GM21825 (cell line): ENCODE measurements around the gene CIB2.
"Not testable (repeated sequence)": the region's sequence is repeated elsewhere in the genome, so short reads cannot be mapped to it uniquely, and the experiment has no call there.

Source experiments
- ATAC-seq: cut with Tn5 transposase; IDR thresholded peaks from one replicate; pipeline ENCODE4 v1.9.1; 2021; ENCODE audit warnings: mild to moderate bottlenecking, moderate library complexity; ENCODE audit not compliant: unreplicated experiment

The CIB2 gene

GRCh38 chr15:78131295-78132061, at the start of gene CIB2:
Gene CIB2, minus strand, starts transcription at chr15:78131445. Its CDS starts 230 bp downstream, at chr15:78131215.
- peak; percentile 79 for ATAC-seq

- ATAC-seq = no peak
Observed at GRCh38 chr15:78179906-78180305, 48.7 kb upstream of the CIB2 start.

DNA sequence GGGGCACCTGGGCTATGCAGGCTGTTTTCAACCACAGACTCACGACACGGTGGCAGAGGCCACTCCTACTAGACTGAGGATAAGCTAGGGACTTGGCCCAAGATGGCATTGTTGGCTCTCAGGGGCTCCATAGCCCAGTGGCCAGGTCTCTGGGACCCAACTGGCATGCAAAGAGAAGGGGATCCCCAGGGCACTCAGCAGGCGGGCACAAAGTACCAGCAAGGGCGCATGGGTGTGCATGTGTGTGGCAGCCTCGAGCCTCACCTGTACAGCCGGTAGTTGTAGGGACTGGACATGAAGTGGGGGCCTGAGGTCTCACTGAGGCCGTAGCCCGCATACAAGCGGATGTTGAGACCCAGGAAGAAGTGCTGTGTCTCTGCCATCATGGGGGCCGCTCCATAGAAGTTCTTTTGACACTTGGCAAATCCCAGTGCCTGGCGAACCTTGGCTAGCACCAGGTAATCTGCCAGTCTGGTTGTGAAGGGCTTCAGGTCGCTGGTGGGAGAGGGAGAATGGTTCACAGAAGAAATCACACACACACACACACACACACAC, 48.1 kb upstream of the CIB2 start:
- ATAC-seq = no peak

DNA sequence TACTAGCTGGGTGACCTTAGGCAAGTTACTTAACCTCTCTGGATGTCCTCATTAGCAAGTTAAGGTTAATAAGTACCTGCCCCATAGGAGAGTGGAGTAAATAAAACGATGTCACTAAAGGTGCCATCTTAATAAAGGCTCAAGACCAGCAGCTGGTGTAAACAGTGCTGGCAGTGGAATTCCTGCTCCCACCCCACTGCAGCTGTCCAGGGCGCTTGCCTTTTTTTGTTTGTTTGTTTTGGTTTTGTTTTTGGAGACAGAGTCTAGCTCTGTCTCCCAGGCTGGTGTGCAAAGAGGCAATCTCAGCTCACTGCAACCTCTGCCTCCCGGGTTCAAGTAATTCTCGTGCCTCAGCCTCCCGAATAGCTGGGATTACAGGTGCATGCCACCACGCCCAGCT, 46.8 kb upstream of the CIB2 start:
- ATAC-seq = no peak

DNA sequence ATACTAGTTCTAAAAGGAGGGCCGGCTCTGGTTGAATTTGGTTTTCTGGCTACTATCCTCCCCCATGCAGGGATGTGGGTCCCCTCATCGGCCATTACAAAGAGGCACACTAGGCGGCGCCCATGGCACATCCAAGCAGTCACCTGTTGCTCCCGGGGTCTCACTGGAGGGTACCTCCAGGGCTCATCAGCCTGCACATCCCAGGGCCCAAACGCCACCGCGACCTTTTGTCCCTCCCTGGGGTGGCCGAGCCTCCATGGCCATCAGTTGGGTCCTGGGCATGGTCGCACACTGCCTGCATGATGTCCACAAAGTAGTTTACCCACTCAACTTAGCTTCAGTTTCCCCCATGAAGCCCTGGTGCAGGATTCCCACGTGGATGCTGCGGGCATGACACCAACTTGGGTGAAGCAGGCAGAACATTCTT, 46.2 kb upstream of the CIB2 start:
- no peak for ATAC-seq

DNA sequence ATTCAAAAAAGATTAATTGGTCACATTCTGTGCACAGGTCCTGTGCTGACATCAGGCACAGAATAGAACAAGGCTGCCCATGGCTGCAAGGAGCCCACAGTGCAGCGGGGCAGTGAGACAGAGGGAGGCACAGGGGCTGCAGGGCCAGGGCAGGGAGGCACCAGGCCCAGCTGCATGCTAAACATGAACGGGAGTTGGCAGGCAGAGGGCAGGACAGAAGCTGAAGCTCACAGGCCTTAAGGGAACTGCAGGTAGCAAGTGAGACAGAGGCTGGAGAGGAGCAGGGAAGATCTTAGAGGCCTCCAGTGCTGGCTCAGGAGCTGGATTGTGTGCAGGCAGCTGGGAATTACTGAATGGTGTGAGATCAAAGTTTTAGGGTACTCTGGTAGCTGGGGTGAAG, 44.1 kb upstream of the CIB2 start:
- ATAC-seq = no peak

DNA sequence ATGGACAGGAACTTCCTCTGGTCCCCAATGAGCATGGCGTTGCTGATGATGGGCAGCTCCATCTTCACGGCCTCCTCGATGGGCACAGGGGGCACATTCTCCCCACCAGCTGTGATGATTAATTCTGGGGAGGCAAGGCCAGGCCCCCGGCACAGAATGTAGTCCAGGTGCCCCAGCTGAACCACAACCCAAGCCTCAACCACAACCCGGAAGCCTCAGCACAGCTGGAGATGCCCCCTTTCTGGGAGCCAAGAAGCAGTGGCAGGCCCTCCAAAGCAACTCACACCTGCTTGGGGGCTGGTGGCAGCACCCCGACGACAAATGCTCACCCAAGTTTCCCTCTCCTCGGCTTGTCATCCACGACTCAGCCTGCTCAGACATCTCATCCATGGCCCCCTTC, 43.2 kb upstream of the CIB2 start:
- ATAC-seq = no peak

DNA sequence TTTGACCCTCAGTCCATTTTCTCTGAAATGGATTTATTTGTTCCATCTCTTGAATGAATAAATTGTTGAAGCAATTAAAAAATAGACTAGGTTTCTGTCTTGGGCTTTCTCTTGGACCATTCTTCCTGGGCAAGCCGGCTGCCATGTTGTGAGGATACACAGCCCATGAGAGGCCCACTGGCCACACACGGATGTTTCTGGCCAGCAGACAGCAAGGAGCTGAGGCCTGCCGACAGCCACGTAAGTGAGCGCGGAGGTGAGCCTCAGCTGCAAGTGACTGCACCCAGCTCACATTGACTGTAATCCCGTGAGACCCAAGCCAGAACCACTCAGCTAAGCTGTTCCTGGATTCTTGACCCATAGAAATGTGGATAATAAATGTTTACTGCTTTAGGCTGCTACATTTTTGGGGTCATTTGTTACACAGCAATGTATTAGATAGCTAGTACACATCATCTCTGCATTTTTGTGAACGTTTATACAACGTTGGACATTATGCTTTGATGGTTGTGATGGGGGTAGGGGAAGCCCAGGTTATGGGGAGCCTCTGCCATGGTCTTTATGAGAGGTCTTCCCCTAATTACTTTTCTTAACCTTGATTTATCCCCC, 40.7 kb upstream of the CIB2 start:
- ATAC-seq = no peak

- ATAC-seq = peak; percentile 73
Observed at GRCh38 chr15:78170848-78171773, 39.9 kb upstream of the CIB2 start.

GRCh38 chr15:78168608-78169007, 37.4 kb upstream of the CIB2 start:
- no peak for ATAC-seq

- peak; percentile 66 for ATAC-seq
Observed at GRCh38 chr15:78167227-78167888, 36.1 kb upstream of the CIB2 start.

DNA sequence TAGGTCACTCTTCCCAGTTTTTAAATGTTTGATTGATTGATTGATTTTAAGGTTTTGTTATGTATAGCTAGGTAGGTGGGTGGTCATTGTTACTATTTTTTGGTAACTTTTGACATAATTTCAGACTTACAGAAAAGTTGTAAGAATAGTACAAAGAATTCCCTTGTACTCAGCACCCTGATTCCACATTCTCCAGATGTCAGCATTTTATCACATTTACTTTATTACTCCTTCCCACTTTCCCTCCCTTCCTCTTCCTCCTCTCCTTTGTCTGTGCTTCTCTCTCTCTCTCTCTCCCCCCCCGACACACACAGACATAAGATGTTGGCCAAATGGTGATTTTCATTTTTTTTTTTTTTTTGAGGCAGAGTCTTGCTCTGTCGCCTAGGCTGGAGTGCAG, 32.8 kb upstream of the CIB2 start:
- no peak for ATAC-seq

GRCh38 chr15:78162038-78162437, 30.8 kb upstream of the CIB2 start:
- no peak for ATAC-seq

GRCh38 chr15:78159395-78159794, 28.1 kb upstream of the CIB2 start:
- ATAC-seq = no peak

DNA sequence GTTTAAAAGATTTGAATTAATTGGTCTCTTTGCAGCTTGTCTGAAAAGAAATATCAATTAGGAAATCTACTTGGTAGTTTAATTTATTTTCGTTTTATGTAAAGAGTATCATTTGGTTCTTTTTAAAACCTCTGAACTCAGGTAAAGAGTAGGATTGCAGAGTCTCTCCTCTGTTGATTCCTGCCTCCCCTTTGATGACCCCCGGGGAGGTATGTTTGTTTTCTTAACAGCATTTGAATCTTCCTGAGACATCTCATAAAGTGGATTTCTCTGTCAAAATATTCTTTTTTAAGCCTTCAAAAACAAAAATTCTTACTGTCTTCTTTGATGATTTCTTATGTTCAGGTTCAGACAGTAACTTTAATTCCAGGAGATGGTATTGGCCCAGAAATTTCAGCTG, 26.0 kb upstream of the CIB2 start:
- no peak for ATAC-seq

DNA sequence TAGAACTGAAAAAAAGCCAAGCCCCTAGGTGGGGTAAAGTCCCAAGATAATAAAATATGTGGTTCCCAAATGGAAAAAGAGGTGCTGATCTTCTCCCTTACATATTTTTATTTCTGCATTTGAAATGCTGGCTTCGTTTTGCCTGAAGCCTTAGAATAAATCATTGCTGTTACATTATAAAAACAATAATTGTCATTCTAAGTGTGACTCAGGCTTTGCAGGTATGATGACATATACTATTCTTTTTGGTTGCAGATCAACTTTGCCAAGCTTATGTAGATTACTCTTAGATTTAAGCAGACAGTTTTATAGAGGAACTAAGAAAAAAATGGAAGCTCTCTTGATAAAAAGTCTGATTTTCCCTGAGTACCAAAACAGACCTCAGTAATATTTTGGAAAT, 25.4 kb upstream of the CIB2 start:
- no peak for ATAC-seq

DNA sequence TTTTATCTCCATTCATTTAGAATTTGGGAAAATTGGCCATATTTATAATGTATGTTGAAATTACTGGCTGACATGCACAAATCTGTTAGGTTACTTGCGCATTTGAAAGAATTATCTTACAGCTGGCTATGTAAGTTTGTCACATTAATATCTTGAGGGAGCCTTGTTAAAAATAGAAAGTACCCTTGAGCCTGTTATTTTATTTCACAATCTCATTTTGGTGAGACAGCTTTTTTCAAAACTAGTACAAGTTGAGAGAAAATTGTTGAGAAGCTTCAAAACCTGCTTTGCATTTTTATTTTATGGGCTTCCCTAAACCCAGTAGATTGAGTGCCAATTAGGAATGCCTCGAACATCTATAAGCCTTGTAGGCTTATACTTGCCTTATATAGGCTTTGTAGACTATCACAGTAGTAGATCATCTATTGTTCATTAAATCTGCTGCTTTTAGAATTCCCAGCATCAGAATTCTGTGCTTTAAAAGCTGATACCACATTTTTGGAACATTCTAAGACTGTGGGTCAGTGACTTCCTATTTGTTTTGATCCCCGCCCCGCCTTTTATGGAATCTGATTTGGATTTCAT, 24.2 kb upstream of the CIB2 start:
- no peak for ATAC-seq

- ATAC-seq = no peak
Observed at GRCh38 chr15:78154955-78155354, 23.7 kb upstream of the CIB2 start.

DNA sequence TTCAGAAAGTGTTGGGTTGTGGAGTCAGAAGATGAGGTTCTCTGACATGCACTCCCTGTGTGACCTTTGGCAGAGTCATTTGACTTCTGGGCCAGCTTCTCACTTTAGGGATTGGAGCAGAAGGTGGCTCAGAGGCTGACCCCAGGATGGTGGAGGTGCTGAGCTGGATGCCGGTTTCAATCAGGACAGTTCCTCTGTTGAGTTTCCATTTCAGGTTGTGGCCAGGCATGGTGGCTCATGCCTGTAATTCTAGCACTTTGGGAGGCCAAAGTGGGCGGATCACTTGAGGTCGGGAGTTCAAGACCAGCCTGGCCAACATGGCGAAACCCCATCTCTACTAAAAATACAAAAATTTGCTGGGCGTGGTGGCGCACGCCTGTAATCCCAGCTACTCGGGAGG, 19.8 kb upstream of the CIB2 start:
- not testable (repeated sequence) for ATAC-seq
